AG04450 (cell line): Measurements from ENCODE around the gene ANKRD37. TPM values are rescaled to one million over a fixed set of nuclear protein-coding genes. Genes with fewer than 3 reads are reported as not detected.

Experiments used
- CTCF ChIA-PET: fragments of 300-600, 350-600 bp; formaldehyde crosslinking; extraction: SDS; loops from one replicate; lab custom pipeline; 2022; ENCODE audit warnings: antibody characterized with exemption, inconsistent platforms; lab: Charles Lee
- POLR2A ChIA-PET: fragments of 350-600 bp; formaldehyde crosslinking; extraction: SDS; loops from one replicate; lab custom pipeline; 2021; ENCODE audit warnings: antibody characterized with exemption, inconsistent platforms; lab: Yijun Ruan, JAX
- DNase-seq: peaks from one replicate; pipeline ENCODE4 v3.0.0-alpha.2; 2011; ENCODE audit warnings: low read depth, low spot score
- H3K27ac ChIP-seq: one replicate; pipeline ENCODE4 v1.5.1; 2012; ENCODE audit warnings: low read depth, low read length, control low read depth
- H3K27me3 ChIP-seq: one replicate; pipeline ENCODE4 v1.6.0; 2012; ENCODE audit warnings: low read length; ENCODE audit not compliant: control insufficient read depth, insufficient read depth
- H3K4me3 ChIP-seq: 2 replicates; pipeline ENCODE4 v1.5.1; 2011; ENCODE audit warnings: mild to moderate bottlenecking, low read depth, low read length, control low read depth
- H3K9me3 ChIP-seq: 2 replicates; pipeline ENCODE4 v1.5.1; 2012; ENCODE audit warnings: low read length; ENCODE audit not compliant: control insufficient read depth, insufficient read depth
- polyA plus RNA-seq: library from polyadenylated mRNA; depleted of rRNA; stranded (reverse); fragments of >200 nt; gene quantifications from 2 replicates; pipeline ENCODE4 v1.2.3, GENCODE V29; 2011; rRNA removed
- small RNA-seq: library from RNA; depleted of rRNA; stranded (forward); fragments of <200 nt; gene quantifications from one replicate; pipeline ENCODE3, GENCODE V24; 2012; ENCODE audit warnings: low read depth; ENCODE audit not compliant: insufficient read length
- TF ChIP-seq, protein P1 (sequence below): IDR thresholded peaks from 2 replicates; pipeline ENCODE4 v1.5.1; 2011; ENCODE audit warnings: low read depth, low read length, control low read depth, inconsistent platforms

ANKRD37 gene
- polyA plus RNA-seq, 1 experiment, result 3.6 TPM

DNA sequence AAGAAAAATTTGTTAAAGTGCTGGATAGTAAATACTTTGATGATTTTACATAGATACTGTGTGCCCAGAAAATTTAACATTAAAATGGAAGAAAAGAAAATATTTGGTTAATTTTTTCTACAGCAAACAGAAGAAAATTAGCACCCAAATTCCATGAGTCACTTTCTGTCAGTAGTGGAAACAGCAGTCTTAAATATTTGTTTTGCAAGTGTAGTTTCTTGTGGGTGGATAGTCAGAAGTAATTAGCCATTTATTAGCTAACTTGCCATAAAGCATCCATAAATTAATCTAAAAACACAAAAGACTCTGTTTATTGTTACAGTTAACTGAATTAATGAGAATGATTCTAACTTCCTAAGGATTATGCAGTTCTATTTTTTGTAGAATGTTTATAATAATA lies 38.8 kb downstream of the ANKRD37 start:
- TF ChIP-seq, protein P1, sequence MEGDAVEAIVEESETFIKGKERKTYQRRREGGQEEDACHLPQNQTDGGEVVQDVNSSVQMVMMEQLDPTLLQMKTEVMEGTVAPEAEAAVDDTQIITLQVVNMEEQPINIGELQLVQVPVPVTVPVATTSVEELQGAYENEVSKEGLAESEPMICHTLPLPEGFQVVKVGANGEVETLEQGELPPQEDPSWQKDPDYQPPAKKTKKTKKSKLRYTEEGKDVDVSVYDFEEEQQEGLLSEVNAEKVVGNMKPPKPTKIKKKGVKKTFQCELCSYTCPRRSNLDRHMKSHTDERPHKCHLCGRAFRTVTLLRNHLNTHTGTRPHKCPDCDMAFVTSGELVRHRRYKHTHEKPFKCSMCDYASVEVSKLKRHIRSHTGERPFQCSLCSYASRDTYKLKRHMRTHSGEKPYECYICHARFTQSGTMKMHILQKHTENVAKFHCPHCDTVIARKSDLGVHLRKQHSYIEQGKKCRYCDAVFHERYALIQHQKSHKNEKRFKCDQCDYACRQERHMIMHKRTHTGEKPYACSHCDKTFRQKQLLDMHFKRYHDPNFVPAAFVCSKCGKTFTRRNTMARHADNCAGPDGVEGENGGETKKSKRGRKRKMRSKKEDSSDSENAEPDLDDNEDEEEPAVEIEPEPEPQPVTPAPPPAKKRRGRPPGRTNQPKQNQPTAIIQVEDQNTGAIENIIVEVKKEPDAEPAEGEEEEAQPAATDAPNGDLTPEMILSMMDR, result no peak
- Histone ChIP-seq H3K4me3 (no peak overlapping the region), H3K9me3 (no peaks in the 10 kb centered on the region), H3K27ac (no peak overlapping the region), H3K27me3 (no peaks in the 10 kb centered on the region)
- no peak for DNase-seq
- ChIA-PET POLR2A (no interaction called here), CTCF (interaction anchor here (0.5 to 2.4 kb wide), 4 partner anchors 9 to 602 kb away, joined by 3 to 6 read pairs (median 4); no protein-coding TSS in a partner anchor)

DNA sequence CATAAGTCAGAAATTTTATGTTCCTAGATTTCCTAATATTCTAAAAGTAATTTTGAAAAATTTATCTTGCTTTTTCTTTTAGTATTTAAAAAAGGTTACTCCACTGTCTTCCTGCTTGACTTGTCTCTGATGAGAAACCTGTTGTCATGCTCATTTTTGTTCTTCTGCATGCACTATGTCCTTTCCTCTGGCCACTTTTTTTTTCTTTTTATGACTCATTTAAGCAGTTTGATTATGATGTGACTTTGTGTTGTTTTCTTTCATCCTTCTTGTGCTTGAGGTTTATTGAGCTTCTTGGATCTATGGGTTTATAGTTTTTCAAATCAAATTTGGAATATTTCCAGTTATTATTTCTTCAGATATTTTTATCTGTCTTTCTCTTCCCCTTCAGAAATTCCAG lies 41.2 kb downstream of the ANKRD37 start:
- Histone ChIP-seq H3K4me3 (no peak overlapping the region), H3K27ac (no peak overlapping the region), H3K9me3 (no peaks in the 10 kb centered on the region), H3K27me3 (no peaks in the 10 kb centered on the region)
- CTCF ChIA-PET, result interaction anchor here (2.3 kb wide), 1 partner anchor 160 kb away, joined by 9 read pairs; no protein-coding TSS in a partner anchor
- POLR2A ChIA-PET, result no interaction called here
- TF ChIP-seq, protein P1, result no peak
- no peak for DNase-seq

DNA sequence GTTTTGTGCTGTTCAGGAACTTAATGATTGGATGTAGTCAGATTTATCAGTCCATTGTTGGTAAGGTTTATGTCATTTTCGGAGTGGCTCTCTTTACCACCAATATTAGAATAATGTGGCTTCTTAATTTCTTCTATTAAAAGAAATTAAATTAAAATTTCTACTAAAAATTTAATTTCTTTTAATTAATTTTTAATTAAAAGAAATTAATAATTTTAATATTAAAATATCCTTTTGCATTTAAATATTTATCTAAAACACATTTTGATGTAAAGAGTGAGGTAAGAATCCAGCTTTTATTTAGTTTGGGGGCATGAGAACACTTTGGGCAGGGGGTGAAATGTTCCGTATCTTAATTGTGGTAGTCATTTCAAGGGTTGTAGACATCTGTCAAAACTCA lies 44.8 kb downstream of the ANKRD37 start:
- TF ChIP-seq, protein P1, result no peak
- no peaks in the 10 kb centered on the region for H3K9me3 ChIP-seq
- no peak overlapping the region for H3K27ac ChIP-seq
- DNase-seq, result no peak
- H3K4me3 ChIP-seq, result no peak overlapping the region
- H3K27me3 ChIP-seq, result no peaks in the 10 kb centered on the region
- CTCF ChIA-PET, result interaction anchor here (1.1 to 1.2 kb wide), 2 partner anchors 156 to 199 kb away, joined by 3 to 6 read pairs; no protein-coding TSS in a partner anchor
- POLR2A ChIA-PET, result no interaction called here

DNA sequence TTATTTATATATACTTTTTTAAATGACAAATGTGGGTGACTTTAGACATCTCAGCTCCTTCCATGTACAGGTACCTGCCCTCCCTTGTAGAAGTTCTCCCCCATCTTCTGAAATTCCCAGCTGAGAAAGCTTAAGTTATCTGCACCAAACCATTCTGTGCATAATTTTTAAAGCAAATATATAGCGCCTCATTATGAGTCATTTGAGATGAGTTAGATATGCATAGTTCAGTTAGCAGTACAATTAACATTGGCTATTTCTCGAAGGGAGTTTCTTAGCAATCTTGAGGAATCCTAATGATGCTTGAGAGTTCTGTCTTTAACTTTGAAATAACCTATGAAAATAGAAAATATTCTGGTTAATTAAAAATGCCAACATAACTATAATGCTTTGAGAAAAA lies 48.6 kb downstream of the ANKRD37 start:
- Histone ChIP-seq H3K27ac (no peak overlapping the region), H3K4me3 (no peak overlapping the region), H3K9me3 (no peaks in the 10 kb centered on the region), H3K27me3 (no peaks in the 10 kb centered on the region)
- DNase-seq, result no peak
- POLR2A ChIA-PET, result no interaction called here
- CTCF ChIA-PET, result no interaction called here
- TF ChIP-seq, protein P1, result no peak

Small RNAs within 50 kb of the gene (small RNA-seq; reads per million reads assigned to genes)
- gene RF00019, result not detected

Other genes starting within 250 kb of the ANKRD37 start
- gene CFAP97, start 192.8 kb upstream of the ANKRD37 start, polyA plus RNA-seq, result 33.5 and 51.1 TPM in 2 replicates
- gene SNX25, start 187.2 kb upstream of the ANKRD37 start, polyA plus RNA-seq, result 12.6 and 12.7 TPM in 2 replicates
- 0.05 and 0.09 TPM in 2 replicates for gene LRP2BP, start 917 bp upstream of the ANKRD37 start, polyA plus RNA-seq
- 41.2 and 54.1 TPM in 2 replicates for gene UFSP2, start 29.1 kb downstream of the ANKRD37 start, polyA plus RNA-seq
- 0.84 and 1.1 TPM in 2 replicates for gene CCDC110, start 74.9 kb downstream of the ANKRD37 start, polyA plus RNA-seq
- 15.2 and 15.4 TPM in 2 replicates for gene PDLIM3, start 138.7 kb downstream of the ANKRD37 start, polyA plus RNA-seq